ENCODE measurements around the gene ZNF600. TPM values are rescaled to one million over a fixed set of nuclear protein-coding genes. Genes with fewer than 3 reads are reported as not detected.
"Not testable (repeated sequence)": the region's sequence is repeated elsewhere in the genome, so short reads cannot be mapped to it uniquely, and the experiment has no call there.

The ZNF600 gene
- total RNA-seq, 2 donors from 2014 or later: 11.5 to 35.2 TPM

DNA sequence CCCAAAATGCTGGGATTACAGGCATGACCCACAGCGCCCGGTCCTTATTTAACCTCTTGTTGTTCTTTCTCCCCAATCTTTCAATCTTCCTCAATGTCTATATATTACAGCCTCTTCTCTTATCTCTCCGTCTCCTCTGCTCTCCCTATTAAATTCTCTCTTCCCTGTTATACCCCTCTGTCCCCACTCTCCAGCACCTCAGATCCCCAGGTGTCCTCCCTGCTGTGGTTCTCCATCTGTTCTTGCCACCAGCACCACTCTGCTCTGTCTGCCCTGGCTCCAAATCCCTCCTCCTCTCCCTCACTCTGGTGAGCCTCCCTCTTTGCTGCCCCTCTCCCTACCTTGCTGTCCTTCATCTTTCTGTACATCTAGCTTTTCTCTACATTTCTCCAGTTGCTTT is 1.1 kb downstream of the ZNF600 start:
- peaks cover 32 to 45% of the 10 kb centered on the region in 2 donors for H3K4me1 Mint-ChIP-seq (ENCODE audit: low read depth in 2 of 2)
- ATAC-seq (no peak), DNase-seq (ENCODE audit: low spot score) (no peak)
- H3K36me3 Mint-ChIP-seq: peaks cover 37% of the 10 kb centered on the region
- H3K9me3 Mint-ChIP-seq: peaks cover 4% of the 10 kb centered on the region
- peak overlapping the region; percentile 87 for H3K4me3 Mint-ChIP-seq
- no peaks in the 10 kb centered on the region for H3K27me3 Mint-ChIP-seq
- H3K27ac Mint-ChIP-seq: peak overlapping the region; percentile 61 to 90

DNA sequence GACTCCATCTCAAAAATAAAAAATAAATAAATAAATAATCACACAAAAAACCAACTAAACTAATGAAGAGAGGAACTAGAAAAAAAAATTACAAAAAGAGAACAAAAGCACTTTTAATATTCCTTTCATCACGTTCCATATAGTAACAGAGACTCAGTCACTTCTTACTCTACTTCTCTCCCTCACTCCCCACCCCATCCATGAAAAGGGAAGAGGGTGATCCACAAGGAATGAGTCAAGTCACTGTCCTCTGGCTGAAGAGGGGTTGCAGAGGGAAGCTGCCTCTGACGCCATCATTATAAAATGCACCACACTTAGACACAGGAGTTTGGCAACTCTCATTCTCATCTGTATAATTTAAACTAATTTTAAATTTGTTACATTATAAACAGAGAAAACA is 3.7 kb downstream of the ZNF600 start:
- H3K27me3 Mint-ChIP-seq; ATAC-seq; H3K9me3 Mint-ChIP-seq; DNase-seq (ENCODE audit: low spot score); H3K27ac Mint-ChIP-seq; H3K4me3 Mint-ChIP-seq: not testable (repeated sequence)
- H3K4me1 Mint-ChIP-seq (ENCODE audit: low read depth in 2 of 2): peaks cover 52 to 59% of the 10 kb centered on the region in 2 donors
- H3K36me3 Mint-ChIP-seq: peaks cover 54% of the 10 kb centered on the region

DNA sequence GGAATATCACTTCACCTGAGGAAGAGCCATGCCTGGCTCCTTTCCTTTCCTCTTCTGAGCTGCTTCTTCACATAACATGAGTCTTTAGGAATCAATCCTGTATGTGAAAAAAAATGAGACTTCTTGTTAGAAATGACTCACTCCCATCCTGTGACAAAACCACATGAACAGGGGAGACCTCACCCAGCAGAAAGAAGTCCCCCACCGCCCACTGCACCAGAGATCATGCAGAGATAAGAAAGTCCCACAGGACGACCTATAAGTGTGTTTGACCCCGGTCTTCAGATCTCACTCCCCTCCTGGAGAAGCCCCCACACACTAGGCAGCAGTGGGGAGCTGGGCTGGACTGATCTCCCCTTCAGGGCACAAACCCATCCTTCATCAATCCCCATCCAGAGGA is 7.8 kb downstream of the ZNF600 start:
- peaks cover 47% of the 10 kb centered on the region for H3K36me3 Mint-ChIP-seq
- peaks cover 29 to 51% of the 10 kb centered on the region in 2 donors for H3K4me1 Mint-ChIP-seq (ENCODE audit: low read depth in 2 of 2)
- ATAC-seq (peak; percentile 82 to 95), DNase-seq (ENCODE audit: low spot score) (peak; percentile 86)
- H3K4me3 Mint-ChIP-seq: peak overlapping the region; percentile 71
- no peaks in the 10 kb centered on the region for H3K9me3 Mint-ChIP-seq
- no peaks in the 10 kb centered on the region for H3K27me3 Mint-ChIP-seq
- H3K27ac Mint-ChIP-seq: peak overlapping the region; percentile 78 to 94

- not testable (repeated sequence) for H3K9me3 Mint-ChIP-seq; ATAC-seq; H3K27me3 Mint-ChIP-seq; H3K4me3 Mint-ChIP-seq; H3K27ac Mint-ChIP-seq; DNase-seq (ENCODE audit: low spot score)
- peaks cover 24% of the 10 kb centered on the region for H3K36me3 Mint-ChIP-seq
- H3K4me1 Mint-ChIP-seq (ENCODE audit: low read depth in 2 of 2): peaks cover 0 to 11% of the 10 kb centered on the region in 2 donors
These were observed 30.1 kb downstream of the ZNF600 start for GRCh38 chr19:52756447-52756846.

DNA sequence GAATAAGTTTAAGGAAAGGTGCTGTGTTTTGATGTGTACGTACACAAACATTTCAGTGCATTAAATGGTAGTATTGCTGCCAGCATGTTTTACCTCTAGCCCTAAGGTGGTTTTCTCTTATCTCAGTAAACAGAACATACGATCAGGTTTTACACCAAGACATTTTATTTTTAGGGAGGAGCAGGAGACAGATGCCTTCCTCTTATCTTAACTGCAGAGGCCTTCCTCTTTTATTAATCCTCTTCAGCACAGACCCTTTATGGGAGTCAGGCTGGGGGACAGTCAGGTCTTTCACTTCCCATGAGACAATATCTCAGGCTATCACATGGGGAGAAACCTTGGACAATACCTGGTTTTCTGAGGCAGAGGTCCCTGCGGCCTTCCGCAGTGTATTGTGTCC is 36.8 kb downstream of the ZNF600 start:
- H3K27me3 Mint-ChIP-seq: no peaks in the 10 kb centered on the region
- peaks cover 14 to 19% of the 10 kb centered on the region in 2 donors for H3K4me1 Mint-ChIP-seq (ENCODE audit: low read depth in 2 of 2)
- DNase-seq (ENCODE audit: low spot score) (no peak), ATAC-seq (no peak)
- peaks cover 4% of the 10 kb centered on the region for H3K36me3 Mint-ChIP-seq
- no peak overlapping the region for H3K4me3 Mint-ChIP-seq
- no peak overlapping the region for H3K27ac Mint-ChIP-seq
- no peaks in the 10 kb centered on the region for H3K9me3 Mint-ChIP-seq

- H3K4me3 Mint-ChIP-seq: no peak overlapping the region
- peaks cover 14 to 23% of the 10 kb centered on the region in 2 donors for H3K4me1 Mint-ChIP-seq (ENCODE audit: low read depth in 2 of 2)
- H3K27me3 Mint-ChIP-seq: no peaks in the 10 kb centered on the region
- no peaks in the 10 kb centered on the region for H3K9me3 Mint-ChIP-seq
- H3K36me3 Mint-ChIP-seq: no peaks in the 10 kb centered on the region
- no peak overlapping the region for H3K27ac Mint-ChIP-seq
- DNase-seq (ENCODE audit: low spot score) (no peak), ATAC-seq (no peak)
These were observed 38.1 kb downstream of the ZNF600 start for GRCh38 chr19:52748336-52748950.

- H3K27me3 Mint-ChIP-seq; H3K36me3 Mint-ChIP-seq; DNase-seq (ENCODE audit: low spot score); H3K9me3 Mint-ChIP-seq: not testable (repeated sequence)
- Mint-ChIP-seq H3K4me3 (peak overlapping the region; percentile 10), H3K4me1 (ENCODE audit: low read depth in 2 of 2) (peaks cover 27 to 38% of the 10 kb centered on the region in 2 donors), H3K27ac (peak overlapping the region; percentile 48 to 82)
- ATAC-seq: peak in 1 of 2 donors; percentile 36
These were observed 40.7 kb downstream of the ZNF600 start for GRCh38 chr19:52745919-52746318.

DNA sequence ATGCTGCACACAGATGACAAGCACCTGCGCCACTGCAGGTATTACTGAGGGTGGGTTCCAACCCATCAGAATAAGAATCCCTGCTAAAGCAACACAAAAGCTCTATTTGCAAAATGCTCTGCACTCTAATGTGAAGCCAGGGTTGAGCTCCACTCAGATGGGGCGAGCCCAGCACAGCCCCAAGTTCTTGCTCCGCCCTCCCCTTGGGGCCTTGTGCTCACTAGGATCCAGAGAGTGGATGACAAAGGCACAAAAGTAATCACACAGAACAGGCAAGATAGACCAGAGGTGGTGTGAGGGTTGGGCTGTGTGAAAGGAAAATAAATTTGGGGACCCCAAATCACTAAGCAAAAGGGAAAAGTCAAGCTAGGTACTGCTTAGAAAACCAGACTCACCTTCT is 43.5 kb downstream of the ZNF600 start:
- Mint-ChIP-seq H3K9me3 (no peaks in the 10 kb centered on the region), H3K27ac (peak overlapping the region in 1 of 2 donors; percentile 65), H3K4me3 (peak overlapping the region; percentile 26), H3K36me3 (no peaks in the 10 kb centered on the region), H3K27me3 (no peaks in the 10 kb centered on the region), H3K4me1 (ENCODE audit: low read depth in 2 of 2) (peaks cover 27 to 38% of the 10 kb centered on the region in 2 donors)
- ATAC-seq: no peak
- DNase-seq (ENCODE audit: low spot score): no peak

DNA sequence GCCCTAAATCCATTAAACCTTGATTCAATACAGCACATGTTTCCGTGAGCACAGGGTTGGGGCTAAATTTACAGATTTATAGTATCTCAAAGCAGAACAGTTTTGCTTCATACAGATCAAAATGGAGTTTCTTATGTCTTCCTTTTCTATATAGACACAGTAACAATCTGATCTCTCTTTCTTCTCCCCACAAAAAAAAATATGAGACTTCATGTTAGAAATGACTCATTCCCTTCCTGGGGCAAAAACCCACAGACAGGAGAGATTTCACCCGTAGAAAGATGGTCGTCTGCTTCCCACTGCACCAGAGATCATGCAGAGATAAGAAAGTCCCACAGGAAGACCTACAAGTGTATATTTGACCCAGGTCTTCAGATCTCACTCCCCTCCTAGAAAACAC is 44.1 kb downstream of the ZNF600 start:
- Mint-ChIP-seq H3K27me3 (no peaks in the 10 kb centered on the region), H3K4me1 (ENCODE audit: low read depth in 2 of 2) (peaks cover 27 to 38% of the 10 kb centered on the region in 2 donors), H3K9me3 (no peaks in the 10 kb centered on the region), H3K36me3 (no peaks in the 10 kb centered on the region), H3K4me3 (peak overlapping the region; percentile 26), H3K27ac (peak overlapping the region in 1 of 2 donors; percentile 65)
- no peak for DNase-seq (ENCODE audit: low spot score)
- ATAC-seq: peak in 1 of 2 donors; percentile 51

GRCh38 chr19:52741951-52742485 is 44.6 kb downstream of the ZNF600 start:
- ATAC-seq (no peak), DNase-seq (ENCODE audit: low spot score) (no peak)
- Mint-ChIP-seq H3K36me3 (no peaks in the 10 kb centered on the region), H3K4me1 (ENCODE audit: low read depth in 2 of 2) (peaks cover 27 to 38% of the 10 kb centered on the region in 2 donors), H3K9me3 (no peaks in the 10 kb centered on the region), H3K27me3 (no peaks in the 10 kb centered on the region), H3K4me3 (peak overlapping the region; percentile 26), H3K27ac (peak overlapping the region in 1 of 2 donors; percentile 65)

DNA sequence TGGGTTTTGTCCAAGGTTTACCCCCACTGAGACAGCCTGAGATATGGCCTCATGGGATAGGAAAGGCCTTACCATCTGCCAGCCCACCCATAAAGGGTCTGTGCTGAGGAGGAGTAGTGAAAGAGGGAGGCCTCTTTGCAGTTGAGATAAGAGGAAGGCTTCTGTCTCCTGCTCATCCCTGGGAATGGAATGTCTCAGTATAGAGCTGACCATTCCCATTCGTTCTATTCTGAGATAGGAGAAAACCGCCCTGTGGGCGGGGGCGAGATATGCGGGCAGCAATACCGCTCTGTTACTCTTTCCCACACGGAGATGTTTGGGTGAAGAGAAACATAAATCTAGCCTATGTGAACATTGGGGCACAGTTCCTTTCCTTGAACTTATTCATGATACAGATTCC is 45.2 kb downstream of the ZNF600 start:
- DNase-seq (ENCODE audit: low spot score); H3K36me3 Mint-ChIP-seq; H3K27me3 Mint-ChIP-seq; H3K4me3 Mint-ChIP-seq; ATAC-seq; H3K9me3 Mint-ChIP-seq: not testable (repeated sequence)
- H3K4me1 Mint-ChIP-seq (ENCODE audit: low read depth in 2 of 2): peaks cover 25 to 34% of the 10 kb centered on the region in 2 donors
- peak overlapping the region in 1 of 2 donors; percentile 65 for H3K27ac Mint-ChIP-seq

GRCh38 chr19:52739576-52739975 is 47.0 kb downstream of the ZNF600 start:
- Mint-ChIP-seq H3K27me3 (no peaks in the 10 kb centered on the region), H3K36me3 (no peaks in the 10 kb centered on the region), H3K4me3 (no peak overlapping the region), H3K9me3 (no peaks in the 10 kb centered on the region), H3K27ac (no peak overlapping the region), H3K4me1 (ENCODE audit: low read depth in 2 of 2) (peaks cover 13 to 27% of the 10 kb centered on the region in 2 donors)
- DNase-seq (ENCODE audit: low spot score): no peak
- ATAC-seq: no peak

DNA sequence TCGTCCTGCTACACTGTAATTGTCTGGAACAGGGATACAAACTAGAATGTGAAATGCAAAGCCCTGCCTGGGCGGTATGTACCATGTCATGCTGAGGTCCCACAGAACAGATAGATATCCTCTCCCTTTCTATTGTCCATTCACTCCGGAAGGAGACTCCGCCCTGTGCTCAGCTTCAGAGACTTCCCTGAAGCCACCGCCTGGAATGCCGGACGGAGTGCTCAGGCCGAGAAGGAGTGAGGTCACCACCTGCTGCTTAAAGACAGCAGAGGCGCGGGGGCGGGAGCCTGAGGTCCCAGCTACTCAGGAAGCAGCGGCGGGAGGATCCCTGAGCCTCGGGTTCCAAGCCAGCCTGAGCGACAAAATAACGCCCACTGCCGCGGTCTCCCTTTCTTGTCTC is 50.9 kb downstream of the ZNF600 start:
- DNase-seq (ENCODE audit: low spot score) (no peak), ATAC-seq (no peak)
- Mint-ChIP-seq H3K4me3 (peak overlapping the region; percentile 89), H3K4me1 (ENCODE audit: low read depth in 2 of 2) (peaks cover 13 to 19% of the 10 kb centered on the region in 2 donors), H3K27me3 (no peaks in the 10 kb centered on the region), H3K27ac (peak overlapping the region; percentile 77 to 89), H3K9me3 (no peaks in the 10 kb centered on the region), H3K36me3 (peaks cover 9% of the 10 kb centered on the region)

DNA sequence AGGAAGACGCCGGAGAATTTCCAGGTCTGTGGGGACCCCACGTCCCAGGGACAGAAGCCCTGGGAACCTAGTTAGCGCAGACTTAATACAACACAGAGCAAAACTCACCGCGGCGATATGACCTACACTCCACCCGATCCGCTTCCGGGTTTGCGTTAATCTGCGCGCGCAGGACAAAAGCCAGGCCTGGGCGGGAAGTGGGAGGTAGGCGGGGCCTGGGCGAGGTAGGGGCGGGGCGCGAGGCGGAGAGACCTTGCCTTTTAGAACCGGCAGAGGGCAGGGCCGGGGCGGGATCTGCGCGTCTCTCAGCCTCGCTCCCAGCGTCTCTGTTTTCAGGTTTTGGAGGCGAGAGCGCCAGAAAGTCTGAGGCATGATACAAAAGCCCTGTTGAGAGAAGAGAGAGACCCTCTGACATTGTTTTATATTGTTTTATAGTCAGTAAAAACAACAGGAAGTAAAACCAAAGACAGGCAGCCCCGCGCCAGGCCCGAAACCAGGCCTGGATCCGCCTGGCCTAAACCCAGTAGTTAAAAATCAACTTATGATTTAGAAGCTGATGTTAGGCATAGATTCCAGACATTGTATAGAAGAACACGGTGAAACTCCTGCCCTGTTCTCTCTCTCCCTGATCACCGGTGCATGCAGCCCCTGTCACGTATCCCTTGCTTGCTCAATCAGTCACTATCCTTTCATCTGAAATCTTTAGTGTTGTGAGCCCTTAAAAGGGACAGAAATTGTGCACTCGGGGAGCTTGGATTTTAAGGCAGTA is 51.5 kb downstream of the ZNF600 start, which contains the start of gene ZNF611:
Gene ZNF611 (minus strand): TSS at position 152 of the 769 bp plus-strand sequence. CDS start 19,150 bp downstream, outside the sequence.
- peak; percentile 98 for DNase-seq (ENCODE audit: low spot score)
- H3K27me3 Mint-ChIP-seq: no peaks in the 10 kb centered on the region
- H3K9me3 Mint-ChIP-seq: no peaks in the 10 kb centered on the region
- ATAC-seq: peak; percentile 100
- peak within 1 kb of the TSS; percentile 89 for H3K4me3 Mint-ChIP-seq
- H3K4me1 Mint-ChIP-seq (ENCODE audit: low read depth in 2 of 2): peaks cover 13 to 19% of the 10 kb centered on the region in 2 donors
- peak within 1 kb of the TSS; percentile 77 to 89 for H3K27ac Mint-ChIP-seq
- H3K36me3 Mint-ChIP-seq: peaks cover 9% of the 10 kb centered on the region
